Measurements from ENCODE around the gene BTF3L4.

Gene BTF3L4

DNA sequence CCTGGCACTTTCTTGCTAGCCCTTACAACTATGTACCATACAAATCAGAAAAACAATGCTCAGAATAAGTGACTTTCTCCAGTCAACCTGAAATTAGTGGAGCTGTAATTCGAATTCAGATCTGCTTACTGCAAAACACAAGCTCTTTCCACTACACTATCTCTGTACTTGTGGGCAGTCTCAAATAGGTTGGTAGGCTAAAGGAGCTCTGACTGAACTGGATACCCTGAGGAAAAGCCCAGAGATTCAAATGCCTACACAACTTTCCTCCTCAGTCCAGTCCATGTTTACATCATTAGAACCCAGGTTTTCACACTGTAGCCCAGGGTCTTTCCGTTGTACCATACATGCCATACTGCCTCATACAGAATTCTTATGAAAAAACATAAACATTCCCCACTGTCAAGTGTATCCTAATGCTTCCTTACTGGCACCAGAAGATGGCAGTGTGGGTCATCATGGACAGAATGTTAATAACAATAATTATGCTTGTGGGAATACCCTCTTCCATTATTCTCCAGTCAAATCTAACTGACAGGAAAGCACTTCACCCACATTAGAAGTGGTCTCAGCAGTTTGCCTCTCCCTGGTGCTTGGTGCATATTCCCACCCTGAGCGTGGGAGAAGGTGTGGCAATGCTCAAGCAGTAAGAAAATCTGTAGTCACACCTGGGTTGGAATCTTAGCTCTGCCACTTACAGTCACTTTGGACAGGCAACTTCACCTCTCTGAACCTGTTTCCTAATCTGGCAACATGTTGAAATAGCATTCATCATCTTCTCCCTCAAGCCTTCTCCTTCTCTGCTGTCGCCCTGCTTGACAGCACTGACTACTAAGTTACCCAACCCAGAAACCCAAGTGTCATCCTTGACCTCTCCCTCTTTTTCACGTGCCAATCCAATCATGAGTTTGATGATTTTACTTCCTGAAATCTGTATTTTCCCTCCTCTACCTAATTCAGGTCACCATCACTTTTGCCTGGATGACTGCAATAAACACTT, 71.4 kb downstream of the BTF3L4 start:
- no peak overlapping the region for H3K4me3 ChIP-seq (ENCODE audit: low read depth in 1 of 2, low read length in 2 of 2)
- no peaks in the 10 kb centered on the region for H3K36me3 ChIP-seq (ENCODE audit: control insufficient read depth in 1 of 2, insufficient read depth in 2 of 2, low read length in 2 of 2)
- no peak overlapping the region for H3K27ac ChIP-seq (ENCODE audit: low read length)
- no peaks in the 10 kb centered on the region for H3K27me3 ChIP-seq (ENCODE audit: low read depth, low read length)
- H3K9me3 ChIP-seq (ENCODE audit: control insufficient read depth in 1 of 2, low read length in 2 of 2), result no peaks in the 10 kb centered on the region
- no peaks in the 10 kb centered on the region for H3K4me1 ChIP-seq (ENCODE audit: control insufficient read depth in 1 of 2, insufficient read depth in 2 of 2, low read length in 2 of 2)

DNA sequence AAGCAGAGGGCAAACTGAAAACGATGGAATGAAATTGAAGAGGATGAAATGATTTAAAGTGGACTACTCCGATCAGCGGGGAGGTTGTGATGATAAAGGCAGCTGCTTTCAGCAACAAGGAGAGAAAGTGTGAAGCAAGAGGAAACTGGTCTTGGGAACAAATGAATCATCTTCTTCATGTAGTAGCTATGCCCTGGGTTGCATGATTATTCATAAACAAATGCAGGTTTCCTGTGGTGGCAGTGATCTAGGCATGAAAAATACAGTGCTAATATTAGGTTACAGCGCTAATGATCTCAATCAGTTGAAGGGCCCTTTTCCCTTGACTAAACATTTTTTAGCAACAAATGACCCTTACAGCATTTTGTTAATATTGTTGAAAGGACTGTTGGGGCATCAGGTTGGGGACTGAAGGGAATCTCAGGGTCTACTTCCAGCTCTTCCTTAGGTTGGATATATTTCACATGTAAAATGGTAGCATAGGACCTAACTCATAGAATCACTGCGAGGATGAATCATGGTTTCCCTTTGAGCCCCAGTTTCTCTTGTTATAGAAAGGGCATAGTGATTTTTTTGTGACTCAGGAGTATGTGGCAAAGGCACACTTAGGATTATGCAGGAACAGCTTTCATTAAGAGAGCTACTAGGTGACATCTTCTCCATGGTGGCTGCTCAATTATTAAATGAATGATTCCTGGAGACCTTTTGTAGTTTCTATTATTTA, 83.9 kb downstream of the BTF3L4 start:
- Histone ChIP-seq H3K4me1 (ENCODE audit: control insufficient read depth in 1 of 2, insufficient read depth in 2 of 2, low read length in 2 of 2) (peaks cover 3% of the 10 kb centered on the region in 2 donors), H3K27ac (ENCODE audit: low read length) (no peak overlapping the region), H3K27me3 (ENCODE audit: low read depth, low read length) (no peaks in the 10 kb centered on the region), H3K36me3 (ENCODE audit: control insufficient read depth in 1 of 2, insufficient read depth in 2 of 2, low read length in 2 of 2) (no peaks in the 10 kb centered on the region), H3K9me3 (ENCODE audit: control insufficient read depth in 1 of 2, low read length in 2 of 2) (no peaks in the 10 kb centered on the region), H3K4me3 (ENCODE audit: low read depth in 1 of 2, low read length in 2 of 2) (no peak overlapping the region)
